ENCODE measurements around the gene MMP24.

DNA sequence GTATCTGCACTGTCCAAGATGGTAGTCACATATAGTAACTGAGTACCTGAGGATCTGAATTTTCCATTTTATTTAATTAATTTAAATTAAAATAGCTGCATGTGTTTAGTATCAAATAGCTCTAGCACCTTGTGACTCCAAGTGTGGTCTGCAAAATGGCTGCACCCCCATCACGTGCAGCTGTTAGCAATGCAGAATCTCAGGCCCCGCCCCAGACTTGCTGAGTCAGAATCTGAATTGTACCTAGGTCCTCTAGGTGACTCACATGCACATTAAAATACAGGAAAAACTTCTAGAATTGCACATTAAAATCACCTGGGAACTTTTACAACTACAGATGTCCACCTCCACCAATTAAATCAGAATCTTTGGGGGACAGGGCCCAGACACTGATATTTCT, 84.9 kb downstream of the MMP24 start:
- TF ChIP-seq, protein P1, sequence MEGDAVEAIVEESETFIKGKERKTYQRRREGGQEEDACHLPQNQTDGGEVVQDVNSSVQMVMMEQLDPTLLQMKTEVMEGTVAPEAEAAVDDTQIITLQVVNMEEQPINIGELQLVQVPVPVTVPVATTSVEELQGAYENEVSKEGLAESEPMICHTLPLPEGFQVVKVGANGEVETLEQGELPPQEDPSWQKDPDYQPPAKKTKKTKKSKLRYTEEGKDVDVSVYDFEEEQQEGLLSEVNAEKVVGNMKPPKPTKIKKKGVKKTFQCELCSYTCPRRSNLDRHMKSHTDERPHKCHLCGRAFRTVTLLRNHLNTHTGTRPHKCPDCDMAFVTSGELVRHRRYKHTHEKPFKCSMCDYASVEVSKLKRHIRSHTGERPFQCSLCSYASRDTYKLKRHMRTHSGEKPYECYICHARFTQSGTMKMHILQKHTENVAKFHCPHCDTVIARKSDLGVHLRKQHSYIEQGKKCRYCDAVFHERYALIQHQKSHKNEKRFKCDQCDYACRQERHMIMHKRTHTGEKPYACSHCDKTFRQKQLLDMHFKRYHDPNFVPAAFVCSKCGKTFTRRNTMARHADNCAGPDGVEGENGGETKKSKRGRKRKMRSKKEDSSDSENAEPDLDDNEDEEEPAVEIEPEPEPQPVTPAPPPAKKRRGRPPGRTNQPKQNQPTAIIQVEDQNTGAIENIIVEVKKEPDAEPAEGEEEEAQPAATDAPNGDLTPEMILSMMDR (IDR thresholded peaks at IDR 0.05) = no peak
- TF ChIP-seq POLR2A (IDR thresholded peaks at IDR 0.05) = no peak

Measured in right lobe of liver (tissue), 4 donors.